ENCODE results near the gene INPP5E.

GRCh38 chr9:136470792-136471469, 31.3 kb upstream of the INPP5E start:
- TF ChIP-seq POLR2A (IDR thresholded peaks at IDR 0.05; ENCODE audit: low read length), result no peak
- TF ChIP-seq GATA1 (IDR thresholded peaks at IDR 0.05; ENCODE audit: low read depth, low read length), result no peak

Data from erythroblast (primary cell).